Measurements from ENCODE around the gene YPEL1. TPM values are rescaled to one million over a fixed set of nuclear protein-coding genes. Genes with fewer than 3 reads are reported as not detected.
A peak's percentile ranks its signal among the peaks of the same experiment; 100 is the strongest.

YPEL1 gene
- 23.2 and 29.1 TPM in 2 replicates for polyA plus RNA-seq (2014; cell fraction: cytosol; rRNA removed)
- 31.2 and 44.2 TPM in 2 replicates for polyA plus RNA-seq (2014; cell fraction: nucleus; rRNA removed)

GRCh38 chr22:21735200-21736083, at the start of gene YPEL1:
Gene YPEL1 (minus strand): TSS chr22:21735794. CDS start chr22:21710744, 25,050 bp downstream.
- DNase-seq (ENCODE audit: low spot score): peak; percentile 96

- DNase-seq (ENCODE audit: low spot score): no peak
Measured at GRCh38 chr22:21780259-21780658, 44.7 kb upstream of the YPEL1 start.

- DNase-seq (ENCODE audit: low spot score): no peak
Measured at GRCh38 chr22:21779444-21779843, 43.9 kb upstream of the YPEL1 start.

GRCh38 chr22:21778705-21779363, 43.2 kb upstream of the YPEL1 start:
- DNase-seq (ENCODE audit: low spot score): no peak

- DNase-seq (ENCODE audit: low spot score): no peak
Measured at GRCh38 chr22:21771631-21771976, 36.0 kb upstream of the YPEL1 start.

- no peak for DNase-seq (ENCODE audit: low spot score)
Measured at GRCh38 chr22:21768435-21768834, 32.8 kb upstream of the YPEL1 start.

GRCh38 chr22:21766691-21767462, 31.3 kb upstream of the YPEL1 start:
- no peak for DNase-seq (ENCODE audit: low spot score)

- DNase-seq (ENCODE audit: low spot score): no peak
Measured at GRCh38 chr22:21765909-21766529, 30.4 kb upstream of the YPEL1 start.

GRCh38 chr22:21764038-21764804, 28.6 kb upstream of the YPEL1 start:
- no peak for DNase-seq (ENCODE audit: low spot score)

GRCh38 chr22:21762712-21763581, 27.4 kb upstream of the YPEL1 start:
- no peak for DNase-seq (ENCODE audit: low spot score)

GRCh38 chr22:21761994-21762680, 26.5 kb upstream of the YPEL1 start:
- no peak for DNase-seq (ENCODE audit: low spot score)

- no peak for DNase-seq (ENCODE audit: low spot score)
Measured at GRCh38 chr22:21761086-21761485, 25.5 kb upstream of the YPEL1 start.

- no peak for DNase-seq (ENCODE audit: low spot score)
Measured at GRCh38 chr22:21760640-21761039, 25.0 kb upstream of the YPEL1 start.

GRCh38 chr22:21759646-21760376, 24.2 kb upstream of the YPEL1 start:
- DNase-seq (ENCODE audit: low spot score): no peak

GRCh38 chr22:21759093-21759492, 23.5 kb upstream of the YPEL1 start:
- DNase-seq (ENCODE audit: low spot score): no peak

- no peak for DNase-seq (ENCODE audit: low spot score)
Measured at GRCh38 chr22:21758091-21758864, 22.7 kb upstream of the YPEL1 start.

GRCh38 chr22:21755851-21756284, 20.3 kb upstream of the YPEL1 start:
- no peak for DNase-seq (ENCODE audit: low spot score)

GRCh38 chr22:21754523-21754922, 18.9 kb upstream of the YPEL1 start:
- peak; percentile 45 for DNase-seq (ENCODE audit: low spot score)

Data from SK-N-DZ (cell line).